Ishikawa (cell line): ENCODE measurements around the gene PPIL4.

ENCODE experiments used
- CEBPB ChIP-seq: IDR thresholded peaks from 2 replicates; pipeline ENCODE4 v1.6.1; 2012
- CREB1 ChIP-seq: IDR thresholded peaks from 2 replicates; pipeline ENCODE4 v1.6.1; 2012; ENCODE audit warnings: low read depth
- EGR1 ChIP-seq: IDR thresholded peaks from 2 replicates; pipeline ENCODE4 v1.6.1; 2012
- EP300 ChIP-seq: IDR thresholded peaks from 2 replicates; pipeline ENCODE4 v1.6.1; 2012; ENCODE audit warnings: borderline replicate concordance
- FOXM1 ChIP-seq: IDR thresholded peaks from 2 replicates; pipeline ENCODE4 v1.6.1; 2012; ENCODE audit warnings: low read depth, borderline replicate concordance
- MAX ChIP-seq: IDR thresholded peaks from 2 replicates; pipeline ENCODE4 v1.6.1; 2012
- NFIC ChIP-seq: IDR thresholded peaks from 2 replicates; pipeline ENCODE4 v1.6.1; 2012
- RAD21 ChIP-seq: IDR thresholded peaks from 2 replicates; pipeline ENCODE4 v1.6.1; 2012; ENCODE audit warnings: low read depth
- REST ChIP-seq: IDR thresholded peaks from 2 replicates; pipeline ENCODE4 v1.6.1; 2012; ENCODE audit warnings: low read depth, mild to moderate bottlenecking
- TAF1 ChIP-seq: IDR thresholded peaks from 2 replicates; pipeline ENCODE4 v1.6.1; 2012; ENCODE audit warnings: low read depth, mild to moderate bottlenecking
- TCF12 ChIP-seq: IDR thresholded peaks from 2 replicates; pipeline ENCODE4 v1.6.1; 2012; ENCODE audit warnings: low read depth
- TEAD4 ChIP-seq: IDR thresholded peaks from 2 replicates; pipeline ENCODE4 v1.6.1; 2012
- YY1 ChIP-seq: IDR thresholded peaks from 2 replicates; pipeline ENCODE4 v1.6.1; 2012; ENCODE audit warnings: low read depth
- ZBTB7A ChIP-seq: IDR thresholded peaks from 2 replicates; pipeline ENCODE4 v1.6.1; 2012; ENCODE audit warnings: low read depth
- TF ChIP-seq, protein P1 (sequence below): IDR thresholded peaks from 2 replicates; pipeline ENCODE4 v1.6.1; 2012

The PPIL4 gene

DNA sequence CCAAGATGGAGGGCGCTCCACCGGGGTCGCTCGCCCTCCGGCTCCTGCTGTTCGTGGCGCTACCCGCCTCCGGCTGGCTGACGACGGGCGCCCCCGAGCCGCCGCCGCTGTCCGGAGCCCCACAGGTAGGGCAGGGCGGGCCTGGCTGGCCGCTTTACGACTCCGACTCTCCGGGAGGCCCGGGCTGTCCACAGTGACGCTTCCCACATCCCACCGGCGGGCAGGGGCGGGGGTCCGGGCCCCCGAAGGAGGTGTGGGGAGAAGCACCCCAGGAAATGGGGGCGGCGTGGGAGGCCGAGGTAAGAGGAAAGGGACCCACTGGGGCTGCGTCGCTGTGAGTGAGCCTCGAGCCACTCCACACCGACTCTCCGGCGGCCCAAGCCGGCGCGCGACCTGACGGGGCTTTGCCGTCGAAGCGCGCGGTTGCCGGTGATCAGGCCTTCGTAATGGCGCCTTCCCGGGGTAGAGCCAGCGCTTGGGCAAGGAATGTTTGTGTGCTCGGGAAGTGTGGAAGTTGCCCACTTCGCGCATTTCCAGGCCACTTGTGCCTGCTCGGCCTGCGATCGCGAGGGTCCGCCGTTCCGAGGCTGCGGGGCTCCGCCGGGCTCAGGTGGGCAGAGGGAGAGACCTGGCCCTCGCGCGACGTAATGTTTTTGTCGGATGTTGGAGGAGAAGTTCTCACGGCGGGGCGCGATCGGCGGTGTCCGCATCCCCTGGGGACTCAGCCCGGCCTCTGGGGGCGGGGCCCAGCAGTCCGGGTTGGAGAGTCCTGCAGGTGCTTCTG is 20.8 kb upstream of the PPIL4 start:
- TF ChIP-seq MAX, result peak; percentile 40; the same call in 1 of the 2 replicates
- no peak for TF ChIP-seq NFIC
- TF ChIP-seq TCF12, result peak; percentile 24; the same call in 1 of the 2 replicates
- peak; percentile 92 for TF ChIP-seq ZBTB7A
- no peak for TF ChIP-seq CREB1
- TF ChIP-seq, protein P1, sequence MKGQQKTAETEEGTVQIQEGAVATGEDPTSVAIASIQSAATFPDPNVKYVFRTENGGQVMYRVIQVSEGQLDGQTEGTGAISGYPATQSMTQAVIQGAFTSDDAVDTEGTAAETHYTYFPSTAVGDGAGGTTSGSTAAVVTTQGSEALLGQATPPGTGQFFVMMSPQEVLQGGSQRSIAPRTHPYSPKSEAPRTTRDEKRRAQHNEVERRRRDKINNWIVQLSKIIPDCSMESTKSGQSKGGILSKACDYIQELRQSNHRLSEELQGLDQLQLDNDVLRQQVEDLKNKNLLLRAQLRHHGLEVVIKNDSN, result 0 out of 2 replicates have a peak, but pooled peaks have one; percentile 2
- peak; percentile 84 for TF ChIP-seq YY1
- TF ChIP-seq TAF1, result peak; percentile 42; the same call in 1 of the 2 replicates

GRCh38 chr6:149565527-149566409 is 19.9 kb upstream of the PPIL4 start, which contains the start of gene GINM1:
Gene GINM1 (plus strand): TSS chr6:149566375. CDS start chr6:149566415, 40 bp downstream.
- TF ChIP-seq CEBPB, result no peak
- no peak for TF ChIP-seq CREB1
- TF ChIP-seq FOXM1, result peak; percentile 40; the same call in 1 of the 2 replicates
- TF ChIP-seq RAD21, result peak; percentile 52
- TF ChIP-seq TAF1, result no peak; the same call in 1 of the 2 replicates
- no peak for TF ChIP-seq EGR1
- TF ChIP-seq MAX, result peak; percentile 67
- TF ChIP-seq ZBTB7A, result 0 out of 2 replicates have a peak, but pooled peaks have one; percentile 72
- peak; percentile 64 for TF ChIP-seq TCF12
- 0 out of 2 replicates have a peak, but pooled peaks have one; percentile 19 for TF ChIP-seq TEAD4
- TF ChIP-seq NFIC, result peak; percentile 93
- TF ChIP-seq REST, result peak; percentile 50
- no peak; the same call in 1 of the 2 replicates for TF ChIP-seq EP300
- TF ChIP-seq, protein P1, result no peak
- peak; percentile 68; the same call in 1 of the 2 replicates for TF ChIP-seq YY1

DNA sequence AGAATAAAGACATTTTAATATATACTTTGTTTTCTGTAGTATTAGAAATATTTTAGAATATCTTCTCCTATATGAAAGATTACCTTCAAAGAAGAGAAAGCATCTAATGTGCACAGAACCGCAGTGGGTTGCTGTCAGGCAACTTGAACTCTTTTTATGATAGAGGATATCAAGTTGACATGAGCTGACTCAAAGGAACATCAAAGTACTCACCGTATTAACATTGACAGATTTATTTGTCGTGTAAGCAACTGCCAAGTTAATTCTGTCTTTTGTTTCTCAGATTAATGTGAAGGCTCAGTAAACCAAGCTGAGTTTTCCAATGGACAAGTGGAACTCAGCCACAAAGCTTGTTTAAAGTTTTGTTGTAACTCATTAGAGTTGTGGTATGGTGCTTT is 18.1 kb upstream of the PPIL4 start:
- TF ChIP-seq EP300 (no peak), NFIC (no peak), FOXM1 (no peak), YY1 (no peak), TEAD4 (no peak), MAX (no peak)

DNA sequence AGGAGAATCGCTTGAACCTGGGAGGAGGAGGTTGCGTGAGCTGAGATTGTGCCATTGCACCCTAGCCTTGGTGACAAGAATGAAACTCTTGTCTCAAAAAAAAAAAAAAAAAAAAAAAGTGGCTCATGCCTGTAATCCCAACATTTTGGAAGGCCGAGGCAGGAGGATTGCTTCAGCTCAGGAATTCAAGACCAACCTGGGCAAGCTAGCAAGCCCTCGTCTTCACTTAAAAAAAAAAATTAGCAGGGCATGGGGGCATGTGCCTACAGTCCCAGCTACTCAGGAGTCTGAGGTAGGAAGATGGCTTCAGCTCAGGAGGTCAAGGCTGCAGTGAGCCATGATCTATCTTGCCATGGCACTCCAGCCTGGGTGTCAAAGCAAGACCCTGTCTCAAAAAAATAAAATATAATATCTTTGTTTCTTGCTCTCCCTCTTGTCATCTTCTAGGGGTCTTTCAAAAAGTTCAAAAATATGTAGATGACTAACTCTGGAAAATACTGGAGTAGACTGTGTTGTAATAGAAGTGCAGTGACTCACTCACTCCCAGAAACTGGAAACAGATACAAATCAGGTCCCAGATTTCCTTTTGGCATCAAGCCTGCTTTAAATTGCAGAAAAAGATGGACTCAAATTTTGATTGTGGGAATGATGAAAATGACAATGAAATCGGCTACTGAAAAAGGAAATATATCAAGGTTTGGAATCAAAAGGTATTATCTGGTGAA is 17.5 kb upstream of the PPIL4 start:
- TF ChIP-seq REST (no peak), ZBTB7A (no peak), EGR1 (no peak), FOXM1 (no peak), YY1 (no peak), NFIC (no peak), MAX (no peak), TAF1 (no peak), CREB1 (no peak), RAD21 (no peak), CEBPB (no peak), TEAD4 (no peak), EP300 (no peak), TCF12 (no peak)
- TF ChIP-seq, protein P1, result no peak
